Islet of Langerhans (tissue), 1 donor: Measurements from ENCODE around the gene ZGLP1.

ENCODE experiments used
- FAIRE-seq: peaks from one replicate; lab custom pipeline; 2011; peaks lifted over from hg19 to GRCh38; lab: Jason Lieb, UNC

Gene ZGLP1

GRCh38 chr19:10277795-10278589 lies 31.6 kb downstream of the ZGLP1 start:
- FAIRE-seq, result no peak

- no peak for FAIRE-seq
Observed at GRCh38 chr19:10274589-10274988, 35.0 kb downstream of the ZGLP1 start.

GRCh38 chr19:10271543-10272086 lies 38.0 kb downstream of the ZGLP1 start:
- no peak for FAIRE-seq

- FAIRE-seq, result no peak
Observed at GRCh38 chr19:10270616-10271394, 38.8 kb downstream of the ZGLP1 start, which contains the start of gene ICAM1. Gene ICAM1, plus strand, starts transcription at chr19:10271120. Its CDS starts 40 bp downstream, at chr19:10271160.

- no peak for FAIRE-seq
Observed at GRCh38 chr19:10270180-10270615, 39.4 kb downstream of the ZGLP1 start.

- no peak for FAIRE-seq
Observed at GRCh38 chr19:10269333-10270179, 40.1 kb downstream of the ZGLP1 start.

- FAIRE-seq, result no peak
Observed at GRCh38 chr19:10268071-10268470, 41.5 kb downstream of the ZGLP1 start.

- FAIRE-seq, result no peak
Observed at GRCh38 chr19:10266706-10267105, 42.9 kb downstream of the ZGLP1 start.

GRCh38 chr19:10262771-10263170 lies 46.8 kb downstream of the ZGLP1 start:
- FAIRE-seq, result no peak

- no peak for FAIRE-seq
Observed at GRCh38 chr19:10260141-10260584, 49.5 kb downstream of the ZGLP1 start.

- FAIRE-seq, result no peak
Observed at GRCh38 chr19:10259162-10259905, 50.3 kb downstream of the ZGLP1 start.

GRCh38 chr19:10258080-10258710 lies 51.4 kb downstream of the ZGLP1 start:
- no peak for FAIRE-seq

GRCh38 chr19:10256970-10257615 lies 52.5 kb downstream of the ZGLP1 start:
- no peak for FAIRE-seq

GRCh38 chr19:10256551-10256950 lies 53.1 kb downstream of the ZGLP1 start:
- no peak for FAIRE-seq

GRCh38 chr19:10255358-10255757 lies 54.3 kb downstream of the ZGLP1 start:
- FAIRE-seq, result no peak
